ENCODE measurements around the gene IFI27L2. TPM values are rescaled to one million over a fixed set of nuclear protein-coding genes. Genes with fewer than 3 reads are reported as not detected.

Gene IFI27L2
- total and polyA plus RNA-seq, 2 donors, result 16.6 to 77.6 TPM

DNA sequence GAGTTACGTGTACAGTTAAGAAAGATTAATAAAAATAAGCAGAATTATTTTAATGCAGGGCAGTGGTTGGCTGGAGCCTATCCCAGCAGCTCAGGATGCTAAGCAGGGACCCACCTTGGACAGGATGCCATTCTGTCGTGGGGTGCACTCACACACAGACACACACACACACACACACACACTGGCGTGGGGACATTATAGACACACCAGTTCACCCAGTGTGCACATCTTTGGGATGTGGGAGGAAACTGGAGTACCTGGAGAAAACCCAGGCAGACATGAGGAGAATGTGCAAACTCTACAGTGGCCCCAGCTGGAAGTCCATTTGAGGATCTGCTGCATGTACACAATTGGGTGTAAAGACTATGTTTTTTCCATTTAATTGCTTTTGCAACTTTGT is 12.8 kb upstream of the IFI27L2 start:
- 68% methylated on average over 3 of the region's 3 CpGs for WGBS
- Histone ChIP-seq H3K27ac (ENCODE audit: low read depth) (no peak overlapping the region), H3K36me3 (ENCODE audit: insufficient read depth) (no peaks in the 10 kb centered on the region), H3K4me3 (ENCODE audit: low read depth, low read length) (no peak overlapping the region), H3K4me1 (ENCODE audit: insufficient read depth) (no peaks in the 10 kb centered on the region)
- DNase-seq (ENCODE audit: extremely low spot score), result no peak

DNA sequence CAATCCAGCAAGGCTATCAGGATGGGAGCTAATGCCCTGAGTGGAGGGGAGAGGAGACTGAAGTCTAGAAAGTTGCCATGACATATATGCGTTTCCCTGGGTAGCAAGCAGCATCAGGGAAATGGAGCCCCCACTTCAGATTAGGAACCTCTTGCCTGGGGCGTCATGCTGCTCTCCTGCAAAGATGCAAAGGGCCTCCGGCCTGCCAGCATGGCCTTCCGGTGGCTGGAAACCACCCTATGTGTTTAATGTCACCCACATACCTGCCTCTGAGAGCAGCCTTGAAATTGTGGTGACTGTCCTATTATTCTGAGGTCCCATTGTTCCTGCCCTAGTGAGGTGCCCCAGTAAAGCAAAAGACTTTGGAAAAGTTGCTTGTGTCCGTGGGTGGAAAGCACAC is 10.0 kb upstream of the IFI27L2 start:
- H3K36me3 ChIP-seq (ENCODE audit: insufficient read depth), result no peaks in the 10 kb centered on the region
- H3K27ac ChIP-seq (ENCODE audit: low read depth), result no peak overlapping the region
- WGBS, result 85% methylated on average over 5 of the region's 5 CpGs
- no peak for DNase-seq (ENCODE audit: extremely low spot score)
- no peak overlapping the region for H3K4me3 ChIP-seq (ENCODE audit: low read depth, low read length)
- H3K4me1 ChIP-seq (ENCODE audit: insufficient read depth), result no peaks in the 10 kb centered on the region

DNA sequence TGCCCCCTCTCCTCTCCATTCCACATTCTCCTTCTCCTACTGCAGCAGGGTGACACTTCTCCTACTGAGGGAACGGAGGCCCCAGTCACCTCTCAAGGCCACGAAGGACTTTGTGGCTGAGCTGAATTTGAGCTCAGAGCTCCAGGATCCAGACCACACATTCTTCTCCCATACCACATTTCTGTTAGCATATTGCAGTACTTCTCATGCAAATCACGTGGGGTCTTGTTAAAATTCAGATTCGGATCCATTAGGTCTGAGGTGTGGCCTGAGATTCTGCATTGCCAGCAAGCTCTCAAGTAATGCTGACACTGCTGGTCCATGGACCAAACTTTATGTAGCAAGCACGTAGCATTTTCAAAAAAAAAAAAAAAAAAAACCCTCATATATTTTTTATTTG is 9.6 kb upstream of the IFI27L2 start:
- Histone ChIP-seq H3K36me3 (ENCODE audit: insufficient read depth) (no peaks in the 10 kb centered on the region), H3K27ac (ENCODE audit: low read depth) (no peak overlapping the region), H3K4me1 (ENCODE audit: insufficient read depth) (no peaks in the 10 kb centered on the region), H3K4me3 (ENCODE audit: low read depth, low read length) (no peak overlapping the region)
- WGBS, result 70% methylated on average over 5 of the region's 5 CpGs
- no peak for DNase-seq (ENCODE audit: extremely low spot score)

DNA sequence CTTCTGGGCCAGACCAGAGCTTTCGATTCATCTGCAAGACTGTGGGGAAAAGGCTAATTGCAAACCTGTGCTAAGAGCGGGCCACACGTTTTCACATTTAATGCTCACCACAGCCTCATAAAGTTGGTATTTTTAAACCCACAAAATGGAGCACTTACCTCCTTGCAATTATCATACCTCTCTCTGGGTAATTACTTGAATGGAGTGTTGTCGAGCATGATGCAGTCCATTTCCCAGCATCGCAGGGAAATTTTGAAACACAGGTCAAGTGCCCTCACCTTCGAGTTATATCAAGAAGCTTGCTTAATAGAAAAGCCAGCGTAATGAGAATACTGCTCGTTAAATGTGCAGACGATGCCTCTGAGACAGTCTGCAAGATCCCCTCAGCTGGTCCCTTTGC is 8.8 kb upstream of the IFI27L2 start:
- Histone ChIP-seq H3K4me1 (ENCODE audit: insufficient read depth) (no peaks in the 10 kb centered on the region), H3K36me3 (ENCODE audit: insufficient read depth) (no peaks in the 10 kb centered on the region), H3K4me3 (ENCODE audit: low read depth, low read length) (no peak overlapping the region), H3K27ac (ENCODE audit: low read depth) (no peak overlapping the region)
- WGBS, result 72% methylated on average over 9 of the region's 9 CpGs
- DNase-seq (ENCODE audit: extremely low spot score), result no peak

DNA sequence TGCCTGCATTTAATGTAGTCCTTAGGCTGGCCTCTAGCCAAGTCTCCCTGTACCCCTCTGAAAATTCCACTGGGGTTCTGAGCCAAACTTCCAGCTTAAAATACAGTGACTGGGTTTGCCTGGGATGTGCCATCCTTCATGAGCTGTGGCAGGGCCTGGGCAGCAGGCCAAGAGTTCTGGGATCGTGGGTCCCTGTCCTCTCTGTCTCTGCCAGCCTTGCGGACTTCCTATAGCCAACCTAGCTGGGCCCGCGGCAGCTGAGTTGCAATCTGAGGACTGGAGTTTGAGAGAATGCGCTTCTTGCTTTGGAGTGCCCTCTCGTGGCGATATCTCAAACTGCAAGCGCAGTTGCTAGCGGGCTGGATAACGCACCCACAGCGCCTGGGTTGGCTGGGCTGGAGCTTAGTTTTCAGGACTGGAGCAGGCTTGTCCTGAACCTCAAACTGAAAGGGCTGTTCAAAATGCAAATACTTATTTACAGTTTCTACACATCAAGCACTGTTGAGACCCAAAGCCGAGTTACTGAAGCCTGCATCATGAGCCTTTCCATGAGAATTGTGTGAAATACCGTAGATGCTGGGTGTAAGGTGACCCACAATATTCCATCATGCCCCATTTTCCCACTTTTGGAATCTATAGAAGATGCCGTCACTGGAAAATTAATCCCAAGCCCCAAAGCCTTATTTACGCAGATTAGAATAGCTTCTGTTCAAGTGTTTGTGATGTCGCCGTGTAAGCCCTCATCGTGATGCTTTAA is 7.3 kb upstream of the IFI27L2 start:
- no peak overlapping the region for H3K4me3 ChIP-seq (ENCODE audit: low read depth, low read length)

DNA sequence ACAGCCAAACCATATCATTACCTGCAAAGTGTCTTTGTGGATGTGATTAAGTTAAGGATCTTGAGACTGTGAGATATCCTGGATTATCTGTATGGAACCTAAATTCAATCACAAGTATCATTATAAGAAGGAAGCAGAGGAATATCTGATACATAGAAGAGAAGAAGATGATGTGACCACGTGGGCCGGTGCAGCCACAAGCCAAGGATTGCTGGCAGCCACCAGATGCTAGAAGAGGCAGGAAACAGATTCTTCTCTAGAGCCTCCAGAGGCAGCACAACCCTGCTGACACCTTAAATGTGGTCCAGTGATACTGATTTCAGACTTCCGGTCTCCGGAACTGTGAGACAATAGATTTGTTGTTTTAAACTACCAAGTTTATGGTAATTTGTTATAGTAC is 6.1 kb upstream of the IFI27L2 start:
- Histone ChIP-seq H3K27ac (ENCODE audit: low read depth) (no peak overlapping the region), H3K36me3 (ENCODE audit: insufficient read depth) (no peaks in the 10 kb centered on the region), H3K4me1 (ENCODE audit: insufficient read depth) (no peaks in the 10 kb centered on the region), H3K4me3 (ENCODE audit: low read depth, low read length) (no peak overlapping the region)
- no peak for DNase-seq (ENCODE audit: extremely low spot score)
- WGBS, result 73% methylated on average over 4 of the region's 4 CpGs

More for the DNA sequence above, 7.3 kb upstream of the IFI27L2 start:
- Histone ChIP-seq H3K36me3 (ENCODE audit: insufficient read depth) (no peaks in the 10 kb centered on the region), H3K27ac (ENCODE audit: low read depth) (no peak overlapping the region), H3K4me1 (ENCODE audit: insufficient read depth) (no peaks in the 10 kb centered on the region)
- no peak for DNase-seq (ENCODE audit: extremely low spot score)
- WGBS, result 31% methylated on average over 18 of the region's 18 CpGs

DNA sequence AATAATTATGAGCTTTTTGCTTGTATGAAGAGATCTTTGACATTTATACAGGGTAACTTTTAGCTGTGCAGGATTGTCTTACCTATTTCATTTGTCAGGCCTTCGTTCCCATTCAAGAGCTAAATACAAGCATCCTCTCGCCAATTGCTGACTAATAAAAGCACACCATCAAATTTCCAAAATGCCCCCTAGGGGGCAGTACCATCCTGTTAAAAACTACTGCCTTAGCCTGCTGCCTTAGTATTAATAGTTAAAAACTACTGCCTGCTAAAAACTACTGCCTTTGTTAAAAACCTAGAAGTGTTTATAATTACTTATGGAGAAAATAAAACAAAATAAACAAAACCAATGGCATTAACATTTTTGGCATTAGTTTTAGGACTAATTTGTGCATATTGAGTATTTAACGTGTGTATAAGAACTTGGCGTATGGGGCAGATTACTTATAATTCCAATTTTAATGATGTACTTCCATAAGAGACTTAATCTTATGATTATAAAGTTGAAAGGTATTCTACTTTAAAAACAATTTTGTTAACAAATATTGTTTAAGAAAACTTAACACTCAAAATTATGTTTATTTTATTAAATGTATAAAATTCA is 3.0 kb upstream of the IFI27L2 start:
- no peaks in the 10 kb centered on the region for H3K36me3 ChIP-seq (ENCODE audit: insufficient read depth)
- DNase-seq (ENCODE audit: extremely low spot score), result no peak
- H3K27ac ChIP-seq (ENCODE audit: low read depth), result no peak overlapping the region
- H3K4me1 ChIP-seq (ENCODE audit: insufficient read depth), result no peaks in the 10 kb centered on the region
- 44% methylated on average over 4 of the region's 4 CpGs for WGBS
- H3K4me3 ChIP-seq (ENCODE audit: low read depth, low read length), result no peak overlapping the region

DNA sequence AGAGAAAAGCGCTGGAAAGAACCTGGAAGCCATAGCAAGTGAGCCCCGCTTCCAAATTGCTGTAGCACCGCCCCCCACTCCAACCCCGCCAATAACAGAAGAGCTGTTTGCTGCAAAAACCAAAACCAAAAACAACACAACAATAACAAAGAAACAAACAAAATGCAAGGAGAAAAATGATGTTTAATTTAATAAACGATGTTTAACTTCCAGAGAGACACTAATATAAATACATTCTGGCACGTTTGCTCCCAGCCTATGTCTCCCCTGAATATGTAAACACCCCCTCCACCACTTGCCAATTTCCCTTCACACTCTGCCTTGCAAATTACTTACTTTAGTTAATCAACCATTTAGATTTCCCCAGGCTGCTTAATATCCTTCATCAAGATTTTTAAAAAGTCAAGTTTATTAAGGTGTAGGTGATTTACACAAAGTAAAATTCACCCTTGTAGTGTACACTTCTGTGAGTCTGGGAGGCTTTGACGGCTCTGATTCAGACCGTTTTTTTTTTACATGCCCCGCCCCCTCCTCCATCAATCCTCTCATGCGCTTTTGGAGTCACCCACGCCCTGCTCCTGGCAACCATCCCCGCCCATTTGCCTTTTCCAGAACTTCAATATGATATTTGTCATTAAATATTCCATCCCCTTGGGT is 482 bp upstream of the IFI27L2 start:
- DNase-seq (ENCODE audit: extremely low spot score), result no peak
- H3K27ac ChIP-seq (ENCODE audit: low read depth), result no peak overlapping the region
- WGBS, result under 1% methylated on average over 12 of the region's 12 CpGs
- H3K4me3 ChIP-seq (ENCODE audit: low read depth, low read length), result peak overlapping the region; percentile 39
- H3K4me1 ChIP-seq (ENCODE audit: insufficient read depth), result no peaks in the 10 kb centered on the region
- no peaks in the 10 kb centered on the region for H3K36me3 ChIP-seq (ENCODE audit: insufficient read depth)

DNA sequence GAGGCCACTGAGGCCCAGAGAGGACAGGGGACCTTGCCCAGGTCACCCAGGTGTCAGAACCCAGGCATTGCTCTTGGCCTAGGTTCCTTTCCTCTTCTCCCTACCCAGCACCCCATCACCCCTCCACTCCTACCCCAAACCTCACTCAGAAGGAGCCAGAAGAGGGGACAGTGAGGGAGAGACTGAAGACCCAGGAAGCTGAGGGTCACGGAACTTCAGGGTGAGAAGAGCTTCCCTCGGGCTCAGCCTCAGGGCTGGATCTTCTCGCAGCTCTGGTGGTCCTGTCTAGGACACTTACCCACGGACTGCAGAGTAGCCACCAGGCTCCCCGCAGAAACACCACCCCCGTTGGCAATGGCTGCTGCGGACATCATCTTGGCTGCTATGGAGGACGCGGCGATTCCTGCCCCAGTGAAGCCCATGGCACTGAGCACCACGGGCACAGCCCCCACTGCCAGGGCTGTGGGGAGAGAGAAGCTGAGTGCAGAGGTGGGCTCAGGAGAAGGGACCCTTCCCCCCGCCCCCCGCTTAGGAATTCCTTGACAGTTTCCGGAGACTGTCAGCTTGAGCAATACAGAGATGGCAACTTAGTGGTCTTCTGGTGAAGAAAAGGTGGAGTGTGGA is 1.1 kb downstream of the IFI27L2 start:
- 86% methylated on average over 14 of the region's 14 CpGs for WGBS
- Histone ChIP-seq H3K36me3 (ENCODE audit: insufficient read depth) (no peaks in the 10 kb centered on the region), H3K4me3 (ENCODE audit: low read depth, low read length) (no peak overlapping the region), H3K27ac (ENCODE audit: low read depth) (no peak overlapping the region), H3K4me1 (ENCODE audit: insufficient read depth) (no peaks in the 10 kb centered on the region)
- DNase-seq (ENCODE audit: extremely low spot score), result no peak

DNA sequence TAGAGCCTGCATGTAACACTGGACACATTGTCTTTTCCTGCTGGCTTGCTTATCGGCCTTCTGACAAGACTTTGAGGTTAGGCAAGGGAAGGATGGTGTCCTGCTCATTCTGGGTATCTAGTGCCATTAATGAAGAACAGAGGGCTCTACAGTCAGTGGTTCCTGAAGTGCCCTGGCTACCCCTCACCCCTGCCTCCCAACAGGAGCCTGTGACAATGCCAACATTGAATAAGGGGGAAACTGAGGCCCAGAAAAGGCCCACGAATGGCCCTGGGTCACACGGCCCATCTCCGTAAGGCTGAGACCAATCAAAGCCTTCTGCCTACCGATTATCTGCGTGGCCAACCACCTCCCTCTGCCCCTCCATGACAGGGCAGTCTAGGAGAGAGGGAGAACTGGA is 2.1 kb downstream of the IFI27L2 start:
- H3K27ac ChIP-seq (ENCODE audit: low read depth), result no peak overlapping the region
- no peak overlapping the region for H3K4me3 ChIP-seq (ENCODE audit: low read depth, low read length)
- H3K4me1 ChIP-seq (ENCODE audit: insufficient read depth), result no peaks in the 10 kb centered on the region
- no peaks in the 10 kb centered on the region for H3K36me3 ChIP-seq (ENCODE audit: insufficient read depth)
- WGBS, result 95% methylated on average over 6 of the region's 6 CpGs
- no peak for DNase-seq (ENCODE audit: extremely low spot score)

DNA sequence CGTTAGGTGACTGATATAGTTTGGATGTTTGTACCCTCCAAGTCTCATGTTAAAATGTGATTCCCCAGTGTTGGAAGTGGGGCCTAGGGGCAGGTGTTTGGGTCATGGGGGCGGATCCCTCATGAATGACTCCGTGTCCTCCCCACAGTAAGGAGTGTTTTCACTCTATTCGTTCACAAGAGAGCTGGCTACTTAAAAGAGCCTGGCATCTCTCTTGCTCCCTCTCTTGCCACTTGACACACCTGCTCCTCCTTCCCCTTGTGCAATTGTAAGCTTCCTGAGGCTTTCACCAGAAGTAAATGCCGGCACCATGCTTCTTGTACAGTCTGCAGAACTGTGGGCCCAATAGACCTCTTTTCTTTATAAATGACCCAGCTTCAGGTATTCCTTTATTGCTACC is 2.6 kb downstream of the IFI27L2 start:
- Histone ChIP-seq H3K4me1 (ENCODE audit: insufficient read depth) (no peaks in the 10 kb centered on the region), H3K36me3 (ENCODE audit: insufficient read depth) (no peaks in the 10 kb centered on the region), H3K27ac (ENCODE audit: low read depth) (no peak overlapping the region), H3K4me3 (ENCODE audit: low read depth, low read length) (no peak overlapping the region)
- WGBS, result 88% methylated on average over 5 of the region's 5 CpGs
- DNase-seq (ENCODE audit: extremely low spot score), result no peak

DNA sequence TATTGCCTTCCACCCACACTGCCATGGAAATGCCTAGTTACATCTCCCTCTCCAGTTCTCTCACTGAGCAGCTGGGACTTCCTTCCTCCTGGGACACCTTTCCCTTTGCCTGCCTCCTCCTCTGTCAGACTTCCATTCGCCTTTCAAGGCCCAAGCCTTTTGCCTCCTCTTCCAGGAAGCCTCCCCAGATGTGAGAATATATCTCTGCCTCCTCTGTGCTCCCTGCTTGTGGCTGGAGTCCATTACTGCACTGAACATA is 3.1 kb downstream of the IFI27L2 start:
- WGBS, result 85% methylated on average over 1 of the region's 1 CpG
- H3K4me3 ChIP-seq (ENCODE audit: low read depth, low read length), result no peak overlapping the region
- H3K36me3 ChIP-seq (ENCODE audit: insufficient read depth), result no peaks in the 10 kb centered on the region
- H3K4me1 ChIP-seq (ENCODE audit: insufficient read depth), result no peaks in the 10 kb centered on the region
- DNase-seq (ENCODE audit: extremely low spot score), result no peak
- no peak overlapping the region for H3K27ac ChIP-seq (ENCODE audit: low read depth)

DNA sequence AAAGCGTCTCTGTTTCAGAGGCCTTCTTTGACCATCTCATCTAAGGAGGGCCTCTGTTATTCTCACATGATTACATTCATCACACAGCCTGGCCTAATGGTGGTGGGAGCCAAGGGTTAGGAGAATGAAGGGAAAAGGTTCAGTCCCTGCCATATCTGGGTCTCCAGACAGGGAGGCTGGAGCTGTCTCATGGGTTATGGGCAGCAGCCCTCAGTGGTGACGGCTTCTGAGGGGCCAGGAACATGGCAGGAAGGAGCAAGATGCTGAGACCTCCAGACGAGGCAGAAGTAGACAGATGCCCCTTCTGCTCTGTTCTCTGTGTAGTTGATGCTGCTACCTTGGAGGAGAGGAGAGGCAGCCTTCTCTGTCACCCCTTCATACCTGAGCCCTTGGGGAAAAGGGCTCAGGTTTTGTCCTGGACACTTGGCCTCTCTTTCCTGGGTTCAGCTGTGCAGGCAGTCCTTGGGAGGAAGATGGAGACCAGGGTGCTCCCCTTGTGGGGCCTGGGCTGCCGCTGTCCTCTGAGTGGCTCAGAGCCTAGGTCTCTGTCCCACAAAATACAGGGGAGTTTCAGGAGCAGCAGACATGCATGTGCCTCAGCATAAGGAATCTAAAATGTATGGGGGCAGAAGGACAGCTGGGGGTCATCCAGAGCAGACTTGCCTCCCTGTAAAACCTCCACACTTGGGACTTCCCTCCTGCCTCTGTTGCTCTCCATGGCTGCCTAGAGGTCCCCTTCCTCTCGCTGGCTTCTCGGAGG is 3.6 kb downstream of the IFI27L2 start:
- H3K4me3 ChIP-seq (ENCODE audit: low read depth, low read length), result no peak overlapping the region
- no peak for DNase-seq (ENCODE audit: extremely low spot score)
- WGBS, result 85% methylated on average over 6 of the region's 6 CpGs
- H3K4me1 ChIP-seq (ENCODE audit: insufficient read depth), result no peaks in the 10 kb centered on the region
- no peaks in the 10 kb centered on the region for H3K36me3 ChIP-seq (ENCODE audit: insufficient read depth)
- no peak overlapping the region for H3K27ac ChIP-seq (ENCODE audit: low read depth)

All from urinary bladder (tissue), 4 donors.